Stomach (tissue), 4 donors: ENCODE measurements around the gene OCIAD1.

Experiments used
- CTCF ChIP-seq, 7 experiments: fragments of 450-650 bp in 4 of 7; fragments of 200-600 bp in 3 of 7; sonication (generic) in 3 of 7; IDR thresholded peaks; one replicate each; pipeline ENCODE4 v1.5.1; 2016 to 2019; ENCODE audit warnings: antibody characterized with exemption in 7 of 7, control low read depth in 2 of 7, mild to moderate bottlenecking in 1 of 7
- POLR2A ChIP-seq, 4 donors: fragments of 450-650 bp; IDR thresholded peaks; one replicate each; pipeline ENCODE4 v1.6.1; 2016; ENCODE audit warnings: antibody characterized with exemption in 4 of 4, control low read depth in 2 of 4, mild to moderate bottlenecking in 1 of 4, moderate library complexity in 1 of 4

GRCh38 chr4:48796927-48797679 lies 33.8 kb upstream of the OCIAD1 start:
- TF ChIP-seq CTCF (IDR thresholded peaks at IDR 0.05): no peak
- no peak for TF ChIP-seq POLR2A (IDR thresholded peaks at IDR 0.05)
